PC-3 (cell line): ENCODE data around the gene KLHL25. TPM values are rescaled to one million over a fixed set of nuclear protein-coding genes. Genes with fewer than 3 reads are reported as not detected.

Source experiments
- ATAC-seq: fragments of 200-7000 bp; cut with Tn5 transposase; 2 replicates; pipeline ENCODE4 v1.9.1; 2020; ENCODE audit warnings: mild to moderate bottlenecking, moderate library complexity
- BruUV-seq: library from RNA; stranded (reverse); fragments of 400-500 nt; replicated peaks from 2 replicates; lab custom pipeline; 2021; lab: Mats Ljungman, UMichigan
- CTCF ChIA-PET: fragments of 300-600 bp; sonication (Branson Sonifier 250); formaldehyde crosslinking; loops from one replicate; lab custom pipeline; 2022; ENCODE audit warnings: antibody characterized with exemption; lab: Charles Lee
- POLR2A ChIA-PET: fragments of 300-600 bp; sonication (Branson Sonifier 250); formaldehyde crosslinking; loops from one replicate; lab custom pipeline; 2022; ENCODE audit warnings: antibody characterized with exemption; ENCODE audit not compliant: unreplicated experiment; lab: Charles Lee
- DNase-seq: peaks from one replicate; pipeline ENCODE4 v3.0.0-alpha.2; 2015
- H2AFZ ChIP-seq: fragments of 300-600 bp; sonication (generic); 2 replicates; pipeline ENCODE4 v1.6.0; 2016; ENCODE audit warnings: antibody characterized with exemption, low read length
- H3F3A ChIP-seq: fragments of 300-600 bp; sonication (generic); one replicate; pipeline ENCODE4 v1.6.0; 2017; ENCODE audit warnings: antibody characterized with exemption, low read length, control low read depth, mild to moderate bottlenecking; ENCODE audit not compliant: unreplicated experiment
- H3K27ac ChIP-seq: fragments of 300-600 bp; sonication (generic); 2 replicates; pipeline ENCODE4 v1.5.1; 2016; ENCODE audit warnings: mild to moderate bottlenecking, low read length
- H3K27me3 ChIP-seq: fragments of 300-600 bp; sonication (generic); 2 replicates; pipeline ENCODE4 v1.6.1; 2016; ENCODE audit warnings: low read length, mixed read lengths
- H3K36me3 ChIP-seq: fragments of 300-600 bp; sonication (generic); 2 replicates; pipeline ENCODE4 v1.6.1; 2016; ENCODE audit warnings: low read depth, mixed run types, low read length, mixed read lengths
- H3K4me1 ChIP-seq: fragments of 300-600 bp; sonication (generic); 2 replicates; pipeline ENCODE4 v1.5.1; 2016; ENCODE audit warnings: low read length; ENCODE audit not compliant: insufficient read depth
- H3K4me2 ChIP-seq: fragments of 300-600 bp; sonication (generic); 2 replicates; pipeline ENCODE4 v1.6.0; 2016; ENCODE audit warnings: low read length
- H3K4me3 ChIP-seq: fragments of 300-600 bp; sonication (generic); 2 replicates; pipeline ENCODE4 v1.5.1; 2016; ENCODE audit warnings: mild to moderate bottlenecking, low read length, mixed read lengths
- H3K79me2 ChIP-seq: fragments of 300-600 bp; sonication (generic); 2 replicates; pipeline ENCODE4 v1.6.1; 2017; ENCODE audit warnings: low read length, mixed read lengths
- H3K9ac ChIP-seq: fragments of 300-600 bp; sonication (generic); 2 replicates; pipeline ENCODE4 v1.6.0; 2016; ENCODE audit warnings: mild to moderate bottlenecking, low read length
- H3K9me2 ChIP-seq: fragments of 300-600 bp; sonication (generic); replicated peaks from 2 replicates; pipeline ENCODE4 v1.6.1; 2016; ENCODE audit warnings: mixed run types, low read length, mixed read lengths
- H3K9me3 ChIP-seq: fragments of 300-600 bp; sonication (generic); 2 replicates; pipeline ENCODE4 v1.6.1; 2016; ENCODE audit warnings: low read length, mixed read lengths
- H4K20me1 ChIP-seq: fragments of 300-600 bp; sonication (generic); 2 replicates; pipeline ENCODE4 v1.6.1; 2016; ENCODE audit warnings: low read length, mixed read lengths
- EZH2 ChIP-seq: fragments of 300-600 bp; sonication (generic); IDR thresholded peaks from one replicate; pipeline ENCODE4 v1.6.1; 2017; ENCODE audit warnings: antibody characterized with exemption, mild to moderate bottlenecking, low read length; ENCODE audit not compliant: unreplicated experiment
- EZH2phosphoT487 ChIP-seq: fragments of 300-600 bp; sonication (generic); IDR thresholded peaks from 2 replicates; pipeline ENCODE4 v1.6.1; 2018; ENCODE audit warnings: mild to moderate bottlenecking, antibody characterized with exemption, low read length, borderline replicate concordance
- intact Hi-C: fragments of 100-400 bp; cut with micrococcal nuclease; formaldehyde crosslinking; loops from 2 replicates; pipeline ENCODE4 v1.9.0; 2023
- total RNA-seq: library from RNA; depleted of rRNA; stranded (reverse); fragments of >200 nt; gene quantifications from 2 replicates; pipeline ENCODE4 v1.2.3, GENCODE V29; 2014
- TF ChIP-seq, protein P1 (sequence below): fragments of 300-600 bp; sonication (generic); conservative IDR thresholded peaks from 2 replicates; pipeline ENCODE4 v1.5.1; 2017; ENCODE audit warnings: antibody characterized with exemption, low read depth, mild to moderate bottlenecking, low read length

Gene KLHL25
- total RNA-seq, 1 experiment from 2014 or later, result 7.2 TPM

DNA sequence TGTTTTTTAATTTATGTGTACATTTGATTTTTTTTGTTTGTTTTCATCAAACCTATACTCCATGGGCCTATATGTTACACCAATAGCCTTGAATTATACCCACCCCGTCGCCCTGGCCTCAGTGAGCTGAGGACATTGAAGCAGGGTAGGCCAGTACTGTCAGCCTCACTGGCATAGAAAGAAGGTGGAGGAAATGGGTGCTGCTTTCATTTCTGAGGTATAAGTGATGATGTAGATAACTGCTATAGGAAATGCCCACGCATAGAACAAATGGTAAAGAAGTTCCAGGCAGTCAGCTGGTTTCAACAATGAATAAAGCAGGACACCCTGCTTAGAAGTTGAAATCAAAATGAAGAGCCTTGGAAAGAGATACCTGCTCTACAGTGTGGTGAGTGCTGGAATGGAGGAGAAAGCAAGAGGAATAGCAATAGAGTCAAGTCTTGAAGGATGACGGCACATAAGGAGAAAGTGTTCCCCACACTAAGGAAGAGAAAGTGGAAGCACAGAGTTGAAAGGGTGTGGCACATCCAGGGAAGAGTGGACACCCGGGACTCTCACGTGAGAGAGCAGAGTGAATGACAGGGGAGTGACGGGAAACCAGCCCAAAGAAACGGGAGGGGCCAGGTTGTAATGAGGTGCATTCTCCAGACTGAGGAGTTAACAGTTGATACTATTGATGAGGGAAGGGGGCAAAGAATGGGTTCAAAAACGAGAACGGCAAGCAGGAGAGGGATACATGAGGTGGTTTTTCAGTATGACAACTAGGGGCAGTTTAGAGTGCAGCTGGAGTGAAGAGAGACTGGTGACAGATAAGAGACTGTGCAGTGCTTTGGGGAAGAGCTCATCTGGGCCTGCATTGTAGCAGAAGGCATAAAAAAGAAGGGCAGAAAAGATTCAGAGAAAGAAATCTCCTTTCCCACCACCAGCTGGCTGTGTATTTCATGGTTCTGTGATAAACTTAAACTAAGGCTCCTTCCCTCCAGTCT, 70.5 kb downstream of the KLHL25 start:
- ATAC-seq, result no peak

GRCh38 chr15:85722374-85723152, 72.2 kb downstream of the KLHL25 start:
- no TSS peak for BruUV-seq
- DNase-seq (no peak), ATAC-seq (no peak)
- Histone ChIP-seq H2AFZ (no peak overlapping the region), H3F3A (no peaks in the 10 kb centered on the region), H3K4me1 (no peaks in the 10 kb centered on the region), H3K9ac (no peak overlapping the region), H4K20me1 (no peaks in the 10 kb centered on the region), H3K79me2 (no peaks in the 10 kb centered on the region), H3K9me2 (no peaks in the 10 kb centered on the region), H3K27ac (no peak overlapping the region), H3K27me3 (no peaks in the 10 kb centered on the region), H3K36me3 (peaks cover 24% of the 10 kb centered on the region), H3K4me3 (no peak overlapping the region), H3K4me2 (no peak overlapping the region), H3K9me3 (no peaks in the 10 kb centered on the region)
- TF ChIP-seq EZH2phosphoT487 (no peak), EZH2 (no peak)
- TF ChIP-seq, protein P1, sequence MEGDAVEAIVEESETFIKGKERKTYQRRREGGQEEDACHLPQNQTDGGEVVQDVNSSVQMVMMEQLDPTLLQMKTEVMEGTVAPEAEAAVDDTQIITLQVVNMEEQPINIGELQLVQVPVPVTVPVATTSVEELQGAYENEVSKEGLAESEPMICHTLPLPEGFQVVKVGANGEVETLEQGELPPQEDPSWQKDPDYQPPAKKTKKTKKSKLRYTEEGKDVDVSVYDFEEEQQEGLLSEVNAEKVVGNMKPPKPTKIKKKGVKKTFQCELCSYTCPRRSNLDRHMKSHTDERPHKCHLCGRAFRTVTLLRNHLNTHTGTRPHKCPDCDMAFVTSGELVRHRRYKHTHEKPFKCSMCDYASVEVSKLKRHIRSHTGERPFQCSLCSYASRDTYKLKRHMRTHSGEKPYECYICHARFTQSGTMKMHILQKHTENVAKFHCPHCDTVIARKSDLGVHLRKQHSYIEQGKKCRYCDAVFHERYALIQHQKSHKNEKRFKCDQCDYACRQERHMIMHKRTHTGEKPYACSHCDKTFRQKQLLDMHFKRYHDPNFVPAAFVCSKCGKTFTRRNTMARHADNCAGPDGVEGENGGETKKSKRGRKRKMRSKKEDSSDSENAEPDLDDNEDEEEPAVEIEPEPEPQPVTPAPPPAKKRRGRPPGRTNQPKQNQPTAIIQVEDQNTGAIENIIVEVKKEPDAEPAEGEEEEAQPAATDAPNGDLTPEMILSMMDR, result no peak
- ChIA-PET CTCF (no interaction called here), POLR2A (no interaction called here)
- intact Hi-C loops, result no loop called here

More for the DNA sequence above, 70.5 kb downstream of the KLHL25 start:
- H4K20me1 ChIP-seq, result no peaks in the 10 kb centered on the region
- DNase-seq, result no peak
- POLR2A ChIA-PET, result interaction anchor here (0.6 kb wide), 2 partner anchors 14 to 15 kb away, joined by 3 to 6 read pairs; no protein-coding TSS in a partner anchor
- H3K4me3 ChIP-seq, result no peak overlapping the region
- no peaks in the 10 kb centered on the region for H3K9me2 ChIP-seq
- no TSS peak for BruUV-seq
- H2AFZ ChIP-seq, result no peak overlapping the region
- intact Hi-C loops, result no loop called here
- H3K4me1 ChIP-seq, result no peaks in the 10 kb centered on the region
- H3K27me3 ChIP-seq, result no peaks in the 10 kb centered on the region
- no peak overlapping the region for H3K9ac ChIP-seq
- TF ChIP-seq EZH2phosphoT487 (no peak), EZH2 (no peak)
- TF ChIP-seq, protein P1, result no peak
- no peak overlapping the region for H3K27ac ChIP-seq
- H3K9me3 ChIP-seq, result no peaks in the 10 kb centered on the region
- H3K79me2 ChIP-seq, result no peaks in the 10 kb centered on the region
- H3K4me2 ChIP-seq, result no peak overlapping the region
- H3K36me3 ChIP-seq, result peaks cover 21% of the 10 kb centered on the region
- no peaks in the 10 kb centered on the region for H3F3A ChIP-seq
- CTCF ChIA-PET, result no interaction called here
